IgD-negative memory B cell (primary cell): ENCODE results near the gene POMGNT1. TPM values are rescaled to one million over a fixed set of nuclear protein-coding genes. Genes with fewer than 3 reads are reported as not detected.

Source experiments
- H3K27ac Mint-ChIP-seq, 3 donors: one replicate each; pipeline ENCODE4 v1.8.0; 2020 to 2022; ENCODE audit warnings: mild to moderate bottlenecking in 3 of 3, mixed read lengths in 3 of 3, moderate library complexity in 1 of 3
- H3K27me3 Mint-ChIP-seq: one replicate; pipeline ENCODE4 v1.8.0; 2021; ENCODE audit warnings: mixed read lengths
- H3K36me3 Mint-ChIP-seq: one replicate; pipeline ENCODE4 v1.8.0; 2020; ENCODE audit warnings: mild to moderate bottlenecking, mixed read lengths
- H3K4me1 Mint-ChIP-seq, 3 donors: one replicate each; pipeline ENCODE4 v1.8.0; 2020 to 2022; ENCODE audit warnings: mixed read lengths in 3 of 3, mild to moderate bottlenecking in 1 of 3
- H3K4me3 Mint-ChIP-seq, 4 donors: one replicate each; pipeline ENCODE4 v1.8.0; 2020 to 2022; ENCODE audit warnings: mild to moderate bottlenecking in 4 of 4, mixed read lengths in 4 of 4, moderate library complexity in 3 of 4
- H3K9me3 Mint-ChIP-seq, 3 donors: one replicate each; pipeline ENCODE4 v1.8.0; 2020 to 2021; ENCODE audit warnings: mixed read lengths in 3 of 3, mild to moderate bottlenecking in 1 of 3
- polyA plus RNA-seq: library from polyadenylated mRNA; unstranded; fragments of 300-500 nt; fragmentation: Illumina TruSeq; gene quantifications from one replicate; pipeline ENCODE4 v1.2.3, GENCODE V29; 2021

The POMGNT1 gene
- polyA plus RNA-seq, 1 donor from 2014 or later = 25.2 TPM

GRCh38 chr1:46181343-46182260 is 16.6 kb downstream of the POMGNT1 start:
- Mint-ChIP-seq H3K27ac (peak overlapping the region in 1 of 3 donors; percentile 6), H3K4me1 (peaks cover 2 to 8% (median 7%) of the 10 kb centered on the region in 3 donors), H3K27me3 (no peaks in the 10 kb centered on the region), H3K4me3 (no peak overlapping the region), H3K36me3 (peaks cover 1% of the 10 kb centered on the region), H3K9me3 (no peaks in the 10 kb centered on the region)

GRCh38 chr1:46180082-46180616 is 18.1 kb downstream of the POMGNT1 start:
- peaks cover 5 to 9% (median 8%) of the 10 kb centered on the region in 3 donors for H3K4me1 Mint-ChIP-seq
- H3K36me3 Mint-ChIP-seq = peaks cover 1% of the 10 kb centered on the region

GRCh38 chr1:46179138-46180081 is 18.8 kb downstream of the POMGNT1 start:
- no peaks in the 10 kb centered on the region for H3K27me3 Mint-ChIP-seq
- H3K36me3 Mint-ChIP-seq = no peaks in the 10 kb centered on the region
- H3K27ac Mint-ChIP-seq = no peak overlapping the region
- H3K4me3 Mint-ChIP-seq = no peak overlapping the region
- peaks cover 3 to 8% (median 5%) of the 10 kb centered on the region in 3 donors for H3K4me1 Mint-ChIP-seq
- no peaks in the 10 kb centered on the region for H3K9me3 Mint-ChIP-seq

More at GRCh38 chr1:46180082-46180616, 18.1 kb downstream of the POMGNT1 start:
- H3K27me3 Mint-ChIP-seq = no peaks in the 10 kb centered on the region
- H3K4me3 Mint-ChIP-seq = no peak overlapping the region
- no peak overlapping the region for H3K27ac Mint-ChIP-seq
- H3K9me3 Mint-ChIP-seq = no peaks in the 10 kb centered on the region

- Mint-ChIP-seq H3K36me3 (no peaks in the 10 kb centered on the region), H3K9me3 (no peaks in the 10 kb centered on the region), H3K4me3 (no peak within 1 kb of the TSS), H3K27me3 (no peaks in the 10 kb centered on the region), H3K27ac (peak within 1 kb of the TSS in 1 of 3 donors; percentile 26), H3K4me1 (peaks cover 7 to 9% (median 8%) of the 10 kb centered on the region in 3 donors)
These were observed 21.9 kb downstream of the POMGNT1 start, which contains the start of gene P3R3URF for GRCh38 chr1:46176211-46176865. Gene P3R3URF, minus strand, starts transcription at chr1:46176488. Its CDS starts 17 bp downstream, at chr1:46176471.

- Mint-ChIP-seq H3K27ac (no peak overlapping the region), H3K27me3 (no peaks in the 10 kb centered on the region), H3K36me3 (no peaks in the 10 kb centered on the region), H3K4me3 (no peak overlapping the region), H3K9me3 (no peaks in the 10 kb centered on the region), H3K4me1 (peaks cover 10 to 15% (median 15%) of the 10 kb centered on the region in 3 donors)
These were observed 23.0 kb downstream of the POMGNT1 start for GRCh38 chr1:46175243-46175642.

- peaks cover 10 to 15% (median 15%) of the 10 kb centered on the region in 3 donors for H3K4me1 Mint-ChIP-seq
- no peak within 1 kb of the TSS for H3K27ac Mint-ChIP-seq
- no peak within 1 kb of the TSS for H3K4me3 Mint-ChIP-seq
- no peaks in the 10 kb centered on the region for H3K9me3 Mint-ChIP-seq
- no peaks in the 10 kb centered on the region for H3K36me3 Mint-ChIP-seq
- H3K27me3 Mint-ChIP-seq = no peaks in the 10 kb centered on the region
These were observed 23.6 kb downstream of the POMGNT1 start, which contains the start of gene TSPAN1 for GRCh38 chr1:46174448-46175231. Gene TSPAN1, plus strand, starts transcription at chr1:46175087. Its CDS starts 6,021 bp downstream, at chr1:46181108.

GRCh38 chr1:46173361-46173856 is 24.8 kb downstream of the POMGNT1 start:
- Mint-ChIP-seq H3K4me3 (peak overlapping the region in 1 of 4 donors; percentile 1), H3K36me3 (no peaks in the 10 kb centered on the region), H3K4me1 (peaks cover 10 to 15% (median 15%) of the 10 kb centered on the region in 3 donors), H3K27ac (no peak overlapping the region), H3K27me3 (no peaks in the 10 kb centered on the region), H3K9me3 (no peaks in the 10 kb centered on the region)

GRCh38 chr1:46172321-46172720 is 25.9 kb downstream of the POMGNT1 start:
- peaks cover under 1% of the 10 kb centered on the region for H3K27me3 Mint-ChIP-seq
- H3K36me3 Mint-ChIP-seq = no peaks in the 10 kb centered on the region
- H3K27ac Mint-ChIP-seq = no peak overlapping the region
- H3K4me1 Mint-ChIP-seq = peaks cover 10 to 19% (median 15%) of the 10 kb centered on the region in 3 donors
- H3K4me3 Mint-ChIP-seq = peak overlapping the region in 1 of 4 donors; percentile 40
- H3K9me3 Mint-ChIP-seq = no peaks in the 10 kb centered on the region

GRCh38 chr1:46171871-46172270 is 26.4 kb downstream of the POMGNT1 start:
- Mint-ChIP-seq H3K27me3 (peaks cover 3% of the 10 kb centered on the region), H3K36me3 (no peaks in the 10 kb centered on the region), H3K27ac (no peak overlapping the region), H3K9me3 (no peaks in the 10 kb centered on the region), H3K4me3 (peak overlapping the region in 2 of 4 donors; percentile 40 to 57), H3K4me1 (peaks cover 10 to 21% (median 16%) of the 10 kb centered on the region in 3 donors)

- no peaks in the 10 kb centered on the region for H3K36me3 Mint-ChIP-seq
- peaks cover 13 to 20% (median 17%) of the 10 kb centered on the region in 3 donors for H3K4me1 Mint-ChIP-seq
- H3K4me3 Mint-ChIP-seq = peak overlapping the region in 1 of 4 donors; percentile 57
- peaks cover 5% of the 10 kb centered on the region for H3K27me3 Mint-ChIP-seq
- peak overlapping the region in 2 of 3 donors; percentile 25 to 63 for H3K27ac Mint-ChIP-seq
- H3K9me3 Mint-ChIP-seq = no peaks in the 10 kb centered on the region
These were observed 26.9 kb downstream of the POMGNT1 start for GRCh38 chr1:46171351-46171750.

- Mint-ChIP-seq H3K27me3 (peaks cover 5% of the 10 kb centered on the region), H3K9me3 (no peaks in the 10 kb centered on the region), H3K36me3 (no peaks in the 10 kb centered on the region), H3K27ac (no peak overlapping the region), H3K4me3 (peak overlapping the region in 1 of 4 donors; percentile 18), H3K4me1 (peaks cover 16 to 23% (median 19%) of the 10 kb centered on the region in 3 donors)
These were observed 28.3 kb downstream of the POMGNT1 start for GRCh38 chr1:46169811-46170454.

GRCh38 chr1:46168477-46168876 is 29.8 kb downstream of the POMGNT1 start:
- peak overlapping the region in 2 of 4 donors; percentile 87 for H3K4me3 Mint-ChIP-seq
- no peaks in the 10 kb centered on the region for H3K9me3 Mint-ChIP-seq
- H3K27ac Mint-ChIP-seq = no peak overlapping the region
- peaks cover 7% of the 10 kb centered on the region for H3K27me3 Mint-ChIP-seq
- H3K4me1 Mint-ChIP-seq = peaks cover 16 to 23% (median 19%) of the 10 kb centered on the region in 3 donors
- no peaks in the 10 kb centered on the region for H3K36me3 Mint-ChIP-seq
